Left renal cortex interstitium (tissue), 4 donors: ENCODE results near the gene PTPN6. TPM values are rescaled to one million over a fixed set of nuclear protein-coding genes. Genes with fewer than 3 reads are reported as not detected.
"Not testable (repeated sequence)": the region's sequence is repeated elsewhere in the genome, so short reads cannot be mapped to it uniquely, and the experiment has no call there.

ENCODE experiments used
- DNase-seq, 4 donors: peaks; one replicate each; pipeline ENCODE4 v3.0.0-alpha.2; 2013; ENCODE audit warnings: low read depth in 4 of 4, low spot score in 2 of 4, missing footprints in 1 of 4
- polyA plus RNA-seq, 4 donors: library from polyadenylated mRNA; unstranded; fragments of 120-200 nt; gene quantifications; one replicate each; pipeline ENCODE4 v1.2.1, GENCODE V29; 2013; ENCODE audit not compliant: insufficient read length in 4 of 4

The PTPN6 gene
- polyA plus RNA-seq: 10 to 100 TPM; 19.2 to 27.5 (median 24.5) TPM

DNA sequence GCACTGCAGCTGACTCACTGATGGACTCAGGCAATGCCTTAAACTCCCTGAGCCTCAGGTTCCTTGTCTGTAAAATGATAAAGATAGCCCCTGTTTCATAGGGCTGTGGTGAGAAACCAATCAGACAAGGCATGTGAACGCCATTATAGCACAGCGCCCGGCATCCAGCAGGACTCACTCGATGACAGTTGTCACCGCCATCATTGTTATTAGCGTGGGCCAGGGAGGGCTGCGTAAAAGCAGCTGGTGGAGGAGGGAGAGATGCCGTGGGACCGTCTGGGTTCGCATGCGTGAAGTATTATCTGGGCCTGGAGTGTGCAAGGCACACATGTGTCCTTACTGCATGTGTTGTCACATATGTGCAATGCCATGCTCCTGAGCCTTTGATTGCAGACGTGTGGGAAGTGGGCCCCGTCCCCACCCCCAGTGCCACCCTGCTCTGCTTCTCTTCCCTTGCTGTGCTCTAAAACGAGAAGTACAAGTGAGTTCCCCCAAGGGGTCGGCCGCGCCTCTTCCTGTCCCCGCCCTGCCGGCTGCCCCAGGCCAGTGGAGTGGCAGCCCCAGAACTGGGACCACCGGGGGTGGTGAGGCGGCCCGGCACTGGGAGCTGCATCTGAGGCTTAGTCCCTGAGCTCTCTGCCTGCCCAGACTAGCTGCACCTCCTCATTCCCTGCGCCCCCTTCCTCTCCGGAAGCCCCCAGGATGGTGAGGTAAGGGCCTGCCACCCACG, at the start of gene PTPN6:
TSS of gene PTPN6 (plus strand) at position 546 of the 730 bp plus-strand sequence. CDS start at position 703, 157 bp downstream.
- DNase-seq: no peak

DNA sequence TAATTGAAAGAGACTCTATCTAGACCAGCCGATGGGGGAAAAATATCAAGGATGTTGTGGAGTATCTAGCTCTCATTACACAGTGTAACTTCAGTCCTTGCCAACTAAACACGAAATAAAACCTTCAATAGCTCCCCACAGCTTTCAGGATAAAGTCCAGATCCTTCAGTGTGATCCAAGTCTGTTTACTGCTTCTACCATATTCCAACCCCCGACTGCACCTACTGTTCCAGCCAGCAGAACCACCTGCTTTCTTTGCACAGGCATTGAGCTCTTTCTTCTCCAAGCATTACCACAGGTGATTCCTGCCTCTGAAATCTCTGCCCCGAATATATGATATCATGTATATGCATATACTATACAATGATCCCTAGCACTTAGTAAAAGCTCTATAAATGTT, 48.7 kb upstream of the PTPN6 start:
- DNase-seq: no peak

DNA sequence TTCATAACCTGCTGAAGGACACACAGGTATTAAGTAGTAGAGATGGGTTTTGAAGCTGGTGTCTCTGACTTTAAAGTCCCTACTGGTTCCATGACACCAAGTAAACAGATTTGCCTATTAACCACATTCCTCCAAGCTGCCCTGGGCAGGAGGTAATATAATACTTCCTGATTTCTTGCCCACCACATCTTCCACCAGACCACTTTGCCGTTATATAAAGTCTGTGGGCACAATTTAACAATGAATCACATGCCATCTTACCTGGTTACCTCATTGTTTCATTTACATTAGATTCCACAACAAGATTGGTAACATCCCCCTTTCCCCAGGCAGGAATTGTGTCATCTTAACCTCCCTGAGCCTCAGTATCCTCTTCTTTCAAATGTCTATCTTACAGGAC, 47.4 kb upstream of the PTPN6 start:
- no peak for DNase-seq

DNA sequence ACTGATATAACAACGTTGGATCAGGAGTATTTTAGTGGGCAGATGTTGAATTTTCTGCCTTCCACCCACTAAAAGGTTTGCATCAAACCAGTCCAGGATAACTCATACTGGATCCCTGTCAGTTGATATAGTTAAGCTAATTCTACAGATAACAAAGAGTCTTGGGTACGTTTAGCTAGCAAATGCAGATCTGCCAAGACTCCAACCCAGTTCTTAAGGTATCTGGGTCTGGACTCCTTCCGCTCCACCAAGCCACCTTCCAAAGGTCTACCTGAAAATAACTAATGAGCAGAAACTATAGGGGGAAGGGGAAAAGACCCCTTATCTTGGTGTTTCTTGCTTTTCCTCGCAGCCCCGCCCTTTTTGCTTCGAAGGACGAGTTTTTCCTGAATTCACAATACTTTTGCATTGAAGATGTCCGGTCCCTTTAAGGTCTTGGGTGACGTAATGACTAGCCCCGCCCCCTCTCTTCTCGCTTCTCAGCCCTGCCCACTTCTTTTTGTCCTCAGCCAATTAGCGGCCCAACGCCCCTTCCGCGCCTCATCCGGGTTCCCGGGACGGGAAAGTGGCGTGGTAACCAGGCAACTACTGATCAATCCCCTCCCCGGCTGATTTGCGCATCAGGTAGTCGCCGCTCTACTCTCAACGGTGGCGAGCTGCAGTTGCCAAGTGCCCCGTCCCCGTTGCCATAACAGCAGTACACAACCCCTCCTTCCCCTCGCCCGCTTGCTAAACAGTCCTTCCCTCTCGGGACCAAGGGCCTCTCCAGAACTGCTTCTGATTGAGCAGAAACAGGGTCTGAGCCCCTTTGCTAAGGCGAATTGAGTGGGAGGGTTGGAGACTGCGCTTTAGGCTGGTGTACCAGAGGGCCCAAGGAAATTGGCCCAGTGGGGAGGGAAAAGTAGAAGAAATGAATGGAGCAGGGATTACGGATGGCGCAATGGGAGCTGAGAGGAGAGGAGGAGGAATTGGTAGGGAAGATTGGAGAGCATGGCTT, 46.6 kb upstream of the PTPN6 start, which contains the start of gene LRRC23:
TSS of gene LRRC23 (plus strand) at position 543 of the 997 bp plus-strand sequence. CDS start 812 bp downstream, outside the sequence.
- peak; percentile 21 to 96 (median 92) for DNase-seq

DNA sequence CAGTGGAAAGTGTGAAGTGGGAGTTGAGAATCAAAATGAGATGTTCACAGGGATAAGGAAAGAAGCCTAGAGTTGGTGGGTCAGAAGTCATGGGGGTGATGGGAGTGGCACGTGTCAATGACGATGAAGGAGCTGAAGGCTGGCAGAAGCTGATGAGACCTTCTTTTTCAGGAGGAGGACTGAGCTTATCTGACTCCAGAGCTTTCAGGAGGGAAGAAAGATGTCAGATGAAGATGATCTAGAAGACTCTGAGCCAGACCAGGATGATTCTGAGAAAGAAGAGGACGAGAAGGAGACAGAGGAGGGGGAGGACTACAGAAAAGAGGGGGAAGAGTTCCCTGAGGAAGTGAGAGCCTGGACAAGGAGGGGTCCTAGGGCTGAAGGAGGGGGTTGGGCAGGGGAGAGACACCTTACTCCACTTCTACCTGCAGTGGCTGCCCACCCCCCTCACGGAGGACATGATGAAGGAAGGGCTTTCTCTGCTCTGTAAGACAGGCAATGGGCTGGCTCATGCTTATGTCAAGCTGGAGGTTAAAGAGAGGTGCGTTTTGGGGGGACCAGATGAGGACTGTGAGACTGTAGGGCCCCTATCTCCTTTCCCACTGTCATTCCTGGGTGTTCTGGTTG, 45.6 kb upstream of the PTPN6 start:
- DNase-seq: no peak

DNA sequence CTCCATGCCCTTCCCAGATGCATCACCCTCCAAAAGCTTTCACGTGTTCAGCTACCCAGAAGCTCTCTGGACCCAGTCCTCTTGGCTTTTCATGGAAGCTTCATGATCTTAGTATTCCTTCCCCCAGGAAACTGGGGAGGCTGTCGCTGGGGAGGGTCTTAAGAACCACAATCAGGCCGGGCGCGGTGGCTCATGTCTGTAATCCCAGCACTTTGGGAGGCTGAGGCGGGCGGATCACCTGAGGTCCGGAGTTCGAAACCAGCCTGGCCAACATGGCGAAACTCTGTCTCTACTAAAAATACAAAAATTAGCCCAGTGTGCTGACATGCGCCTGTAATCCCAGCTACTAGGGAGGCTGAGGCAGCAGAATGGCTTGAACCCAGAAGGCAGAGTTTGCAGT, 43.0 kb upstream of the PTPN6 start:
- DNase-seq: not testable (repeated sequence)

DNA sequence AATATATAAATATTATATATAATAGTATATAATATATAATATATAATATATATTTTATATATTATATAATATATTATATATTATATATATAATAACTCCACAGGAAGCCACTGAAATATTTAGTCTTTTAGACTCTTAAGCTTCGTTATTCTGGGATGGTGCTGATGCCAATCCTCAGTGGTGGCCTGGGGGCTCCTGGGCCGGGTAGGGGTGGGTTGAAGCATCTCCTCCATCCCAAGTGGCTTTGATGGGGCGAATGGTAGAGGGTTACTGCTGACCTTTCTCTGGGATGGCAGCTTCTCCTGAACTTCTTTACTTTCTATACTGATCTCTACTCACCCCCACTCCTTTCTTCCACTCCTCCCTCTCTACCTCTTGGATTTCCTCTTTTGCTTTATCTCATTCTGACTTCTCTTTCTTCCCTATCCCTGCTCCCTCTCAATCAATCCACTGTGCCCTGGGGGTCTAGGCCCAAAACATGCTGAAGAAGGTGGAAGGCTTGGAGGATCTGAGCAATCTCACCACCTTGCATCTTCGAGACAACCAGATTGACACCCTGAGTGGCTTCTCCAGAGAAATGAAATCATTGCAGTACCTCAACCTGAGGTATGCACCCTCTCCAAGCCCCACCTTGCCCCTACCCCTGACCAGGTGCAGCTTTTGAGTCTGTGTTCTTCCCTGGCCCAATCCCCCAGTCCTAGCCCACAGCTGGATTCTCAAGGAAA, 41.6 kb upstream of the PTPN6 start:
- no peak for DNase-seq

DNA sequence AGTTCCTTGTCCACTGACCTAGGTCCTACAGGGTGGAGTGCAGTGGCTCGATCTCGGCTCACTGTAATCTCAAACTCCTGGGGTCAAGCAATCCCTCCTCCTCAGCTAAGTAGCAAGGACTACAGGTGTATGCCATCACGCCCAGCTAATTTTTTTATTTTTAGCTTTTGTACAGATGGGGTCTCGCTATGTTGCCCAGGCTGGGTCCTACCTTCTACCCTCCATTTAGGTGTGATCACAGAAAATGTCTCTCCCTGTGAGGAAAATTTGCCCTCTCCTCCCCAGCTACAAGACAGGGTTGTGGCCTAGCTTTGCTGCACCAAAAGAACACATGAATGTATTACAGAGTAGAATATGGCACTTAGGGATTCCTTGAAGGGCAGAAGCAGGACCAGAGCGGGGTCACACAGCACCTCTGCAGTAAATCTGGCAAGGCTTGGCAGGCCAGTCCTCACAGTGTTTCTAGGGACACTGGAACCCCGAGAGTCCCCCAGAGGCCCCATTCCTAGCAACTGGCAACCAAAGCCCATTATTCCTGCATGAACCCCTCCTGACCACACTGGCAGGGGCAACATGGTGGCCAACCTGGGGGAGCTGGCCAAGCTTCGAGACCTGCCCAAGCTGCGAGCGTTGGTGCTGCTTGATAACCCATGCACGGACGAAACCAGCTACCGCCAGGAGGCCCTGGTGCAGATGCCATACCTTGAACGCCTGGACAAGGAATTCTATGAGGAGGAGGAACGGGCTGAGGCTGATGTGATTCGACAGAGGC, 38.8 kb upstream of the PTPN6 start:
- DNase-seq: no peak

DNA sequence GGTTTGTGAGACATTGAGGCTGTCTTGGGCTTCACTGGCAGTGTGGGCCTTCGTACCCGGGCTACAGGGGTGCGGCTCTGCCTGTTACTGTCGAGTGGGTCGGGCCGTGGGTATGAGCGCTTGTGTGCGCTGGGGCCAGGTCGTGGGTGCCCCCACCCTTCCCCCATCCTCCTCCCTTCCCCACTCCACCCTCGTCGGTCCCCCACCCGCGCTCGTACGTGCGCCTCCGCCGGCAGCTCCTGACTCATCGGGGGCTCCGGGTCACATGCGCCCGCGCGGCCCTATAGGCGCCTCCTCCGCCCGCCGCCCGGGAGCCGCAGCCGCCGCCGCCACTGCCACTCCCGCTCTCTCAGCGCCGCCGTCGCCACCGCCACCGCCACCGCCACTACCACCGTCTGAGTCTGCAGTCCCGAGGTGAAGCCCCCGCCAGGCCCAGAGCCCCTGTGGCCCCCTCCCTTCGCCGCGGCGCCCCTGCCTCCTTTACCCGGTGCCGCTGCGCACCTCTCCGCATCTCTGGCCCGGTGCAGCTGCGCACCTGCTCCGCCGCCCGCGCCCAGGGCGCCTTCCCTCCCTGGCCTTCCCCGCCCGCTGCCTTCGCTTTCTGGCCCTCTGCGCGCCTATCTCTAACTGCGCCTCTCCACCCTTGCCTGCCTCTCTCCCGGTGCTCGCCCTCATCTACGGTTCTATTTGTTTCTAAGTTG, 36.8 kb upstream of the PTPN6 start, which contains the start of gene ENO2:
TSS of gene ENO2 (plus strand) at position 335 of the 701 bp plus-strand sequence. CDS start 1,253 bp downstream, outside the sequence.
- no peak for DNase-seq

DNA sequence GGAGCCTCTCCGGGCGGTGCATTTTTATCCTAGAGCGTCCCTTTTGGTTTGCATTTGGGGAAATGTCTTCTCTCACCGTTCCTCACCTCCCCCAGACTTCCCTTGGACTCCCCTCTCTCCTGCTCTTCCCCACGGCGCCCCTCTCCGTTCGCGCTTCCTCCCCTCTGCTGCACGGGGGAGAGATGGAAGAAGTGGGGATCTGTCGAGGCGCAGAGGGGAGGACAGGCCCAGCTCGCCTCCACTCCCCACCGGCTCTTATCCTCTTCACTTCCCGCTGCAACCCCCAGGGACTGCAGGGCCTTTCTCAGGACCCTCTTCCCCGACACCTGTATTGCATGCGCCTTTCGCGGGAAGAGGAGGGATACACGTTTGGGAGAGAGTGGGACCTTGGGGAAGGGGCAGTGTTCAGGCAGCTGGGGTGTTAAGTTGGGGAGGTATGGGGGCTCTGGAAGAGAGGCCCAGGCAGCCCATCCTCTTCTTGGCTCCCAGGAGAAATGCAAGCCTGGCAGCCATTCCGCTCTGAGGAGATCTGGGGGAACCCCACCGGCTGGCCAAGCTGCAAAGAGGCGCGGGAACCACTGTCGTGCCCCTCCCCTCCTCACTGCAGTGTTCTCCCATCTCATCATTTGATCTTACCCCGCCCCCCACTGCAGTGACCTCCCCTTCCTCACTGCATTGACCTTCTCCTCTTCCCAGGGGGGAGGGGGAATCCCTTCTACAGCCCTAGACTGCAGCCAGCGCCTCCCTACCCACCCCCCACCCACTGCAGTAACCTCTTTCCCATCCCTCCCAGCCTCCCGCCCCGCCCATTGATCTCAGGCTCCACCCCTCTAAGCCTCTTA, 36.0 kb upstream of the PTPN6 start:
- DNase-seq: no peak

DNA sequence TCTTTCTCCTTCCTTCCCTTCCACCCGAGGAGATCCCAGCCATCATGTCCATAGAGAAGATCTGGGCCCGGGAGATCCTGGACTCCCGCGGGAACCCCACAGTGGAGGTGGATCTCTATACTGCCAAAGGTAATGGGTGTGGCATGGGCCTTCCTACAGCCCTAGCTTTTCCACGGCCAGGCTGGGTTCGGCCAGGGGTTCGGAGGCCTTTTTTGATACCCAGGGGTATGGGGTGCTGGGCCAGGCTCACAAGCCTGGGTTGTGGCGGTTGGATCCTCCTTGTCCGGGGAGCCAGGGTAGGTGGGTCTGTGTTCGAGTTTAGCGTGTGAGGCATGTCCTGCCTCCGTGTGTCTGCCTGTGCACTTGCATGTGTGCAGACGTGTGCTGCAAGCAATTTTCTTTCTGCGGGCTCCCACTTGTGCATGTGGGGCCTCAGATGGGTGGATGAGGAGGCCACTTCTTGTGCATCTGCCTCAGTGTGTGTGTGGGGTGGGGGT, 35.3 kb upstream of the PTPN6 start:
- no peak for DNase-seq

DNA sequence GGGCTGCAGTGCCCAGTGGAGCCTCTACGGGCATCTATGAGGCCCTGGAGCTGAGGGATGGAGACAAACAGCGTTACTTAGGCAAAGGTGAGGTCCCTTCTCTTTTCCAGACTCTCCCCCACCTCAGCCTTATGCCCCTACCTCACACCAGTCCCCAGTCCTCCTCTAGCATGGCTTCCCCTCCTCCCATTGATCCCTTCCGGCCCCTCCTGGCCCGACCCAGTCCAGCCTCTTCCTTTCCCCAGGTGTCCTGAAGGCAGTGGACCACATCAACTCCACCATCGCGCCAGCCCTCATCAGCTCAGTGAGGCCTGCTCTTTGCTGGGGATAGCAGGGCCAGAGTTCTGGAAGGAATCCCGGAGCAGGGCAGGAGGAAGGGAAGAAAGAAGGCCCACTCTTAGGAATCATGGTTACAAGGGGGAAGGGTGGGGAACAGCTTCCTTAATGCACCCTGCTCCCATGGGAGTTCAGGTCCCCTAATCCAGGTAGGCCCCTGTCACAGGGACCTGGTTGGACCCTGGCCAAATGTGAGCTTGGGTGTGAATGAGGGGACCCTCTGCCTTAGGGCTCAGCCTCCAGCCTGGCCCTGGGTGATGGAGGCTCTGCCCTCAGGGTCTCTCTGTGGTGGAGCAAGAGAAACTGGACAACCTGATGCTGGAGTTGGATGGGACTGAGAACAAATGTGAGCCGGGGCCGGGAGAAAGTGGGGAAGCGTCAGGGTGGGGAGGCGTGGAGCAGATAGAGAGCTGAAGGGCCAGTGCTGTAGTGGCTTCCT, 34.5 kb upstream of the PTPN6 start:
- DNase-seq: no peak

DNA sequence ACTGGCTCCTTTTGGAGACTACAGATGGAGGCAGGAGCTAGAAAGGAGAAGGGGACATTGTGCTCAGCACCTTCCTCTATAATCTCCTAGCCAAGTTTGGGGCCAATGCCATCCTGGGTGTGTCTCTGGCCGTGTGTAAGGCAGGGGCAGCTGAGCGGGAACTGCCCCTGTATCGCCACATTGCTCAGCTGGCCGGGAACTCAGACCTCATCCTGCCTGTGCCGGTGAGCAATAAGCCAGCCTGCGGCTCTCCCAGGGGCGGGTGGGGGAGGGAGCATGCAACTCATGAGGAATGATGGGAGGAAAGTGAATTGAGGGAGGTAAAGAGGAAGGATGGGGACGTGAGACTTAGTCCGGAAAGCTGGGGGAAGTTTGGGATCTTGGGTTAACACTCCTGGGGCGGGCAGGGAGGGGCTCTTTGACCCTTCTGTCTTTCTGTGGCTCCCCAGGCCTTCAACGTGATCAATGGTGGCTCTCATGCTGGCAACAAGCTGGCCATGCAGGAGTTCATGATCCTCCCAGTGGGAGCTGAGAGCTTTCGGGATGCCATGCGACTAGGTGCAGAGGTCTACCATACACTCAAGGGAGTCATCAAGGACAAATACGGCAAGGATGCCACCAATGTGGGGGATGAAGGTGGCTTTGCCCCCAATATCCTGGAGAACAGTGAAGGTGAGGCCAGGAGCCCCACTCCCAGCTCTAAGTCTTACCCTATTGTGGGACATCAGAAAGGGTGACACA, 33.5 kb upstream of the PTPN6 start:
- DNase-seq: no peak

DNA sequence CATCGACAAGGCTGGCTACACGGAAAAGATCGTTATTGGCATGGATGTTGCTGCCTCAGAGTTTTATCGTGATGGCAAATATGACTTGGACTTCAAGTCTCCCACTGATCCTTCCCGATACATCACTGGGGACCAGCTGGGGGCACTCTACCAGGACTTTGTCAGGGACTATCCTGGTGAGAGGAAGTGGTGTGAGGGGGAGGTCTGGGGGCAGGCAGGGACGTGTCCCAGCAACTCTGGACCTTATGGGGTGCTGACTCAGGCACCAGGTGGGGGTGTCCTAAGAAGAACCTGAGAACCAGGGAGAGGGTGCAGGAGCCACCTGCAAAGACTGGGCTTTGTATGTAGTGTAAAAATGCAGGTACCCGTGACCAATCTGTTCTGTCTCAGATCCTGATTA, 31.6 kb upstream of the PTPN6 start:
- DNase-seq: no peak

DNA sequence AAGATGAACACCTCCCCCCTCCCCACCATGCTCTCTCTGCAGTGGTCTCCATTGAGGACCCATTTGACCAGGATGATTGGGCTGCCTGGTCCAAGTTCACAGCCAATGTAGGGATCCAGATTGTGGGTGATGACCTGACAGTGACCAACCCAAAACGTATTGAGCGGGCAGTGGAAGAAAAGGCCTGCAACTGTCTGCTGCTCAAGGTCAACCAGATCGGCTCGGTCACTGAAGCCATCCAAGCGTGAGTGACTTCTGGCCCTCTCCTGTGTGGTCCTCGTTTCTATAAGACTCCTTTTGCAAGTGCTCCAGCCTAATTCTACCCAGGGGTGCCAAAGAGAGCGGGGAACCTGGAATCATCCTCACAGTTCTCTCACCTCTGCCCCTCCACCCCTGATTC, 29.6 kb upstream of the PTPN6 start:
- no peak for DNase-seq
